Sigmoid colon (tissue), 4 donors: ENCODE data around the gene ATXN10.

Experiments
- CTCF ChIP-seq, 4 experiments: fragments of 450-650 bp in 3 of 4; fragments of 200-600 bp in 1 of 4; IDR thresholded peaks; one replicate each; pipeline ENCODE4 v1.5.1; 2016 to 2019; ENCODE audit warnings: antibody characterized with exemption in 4 of 4, mild to moderate bottlenecking in 3 of 4, moderate library complexity in 2 of 4
- POLR2A ChIP-seq, 2 donors: fragments of 450-650 bp; IDR thresholded peaks; one replicate each; pipeline ENCODE4 v1.6.1; 2016; ENCODE audit warnings: antibody characterized with exemption in 2 of 2, mild to moderate bottlenecking in 2 of 2, moderate library complexity in 2 of 2
- POLR2AphosphoS5 ChIP-seq, 4 donors: sonication (generic); formaldehyde crosslinking; IDR thresholded peaks; one replicate each; pipeline ENCODE4 v1.6.1; 2017; ENCODE audit warnings: antibody characterized with exemption in 4 of 4

- TF ChIP-seq CTCF (IDR thresholded peaks at IDR 0.05) (no peak), POLR2AphosphoS5 (IDR thresholded peaks at IDR 0.05) (no peak), POLR2A (IDR thresholded peaks at IDR 0.05) (no peak)
These were observed 68.6 kb downstream of the ATXN10 start for GRCh38 chr22:45740236-45740635.
